ENCODE results near the gene PTPRN2.

Gene PTPRN2

DNA sequence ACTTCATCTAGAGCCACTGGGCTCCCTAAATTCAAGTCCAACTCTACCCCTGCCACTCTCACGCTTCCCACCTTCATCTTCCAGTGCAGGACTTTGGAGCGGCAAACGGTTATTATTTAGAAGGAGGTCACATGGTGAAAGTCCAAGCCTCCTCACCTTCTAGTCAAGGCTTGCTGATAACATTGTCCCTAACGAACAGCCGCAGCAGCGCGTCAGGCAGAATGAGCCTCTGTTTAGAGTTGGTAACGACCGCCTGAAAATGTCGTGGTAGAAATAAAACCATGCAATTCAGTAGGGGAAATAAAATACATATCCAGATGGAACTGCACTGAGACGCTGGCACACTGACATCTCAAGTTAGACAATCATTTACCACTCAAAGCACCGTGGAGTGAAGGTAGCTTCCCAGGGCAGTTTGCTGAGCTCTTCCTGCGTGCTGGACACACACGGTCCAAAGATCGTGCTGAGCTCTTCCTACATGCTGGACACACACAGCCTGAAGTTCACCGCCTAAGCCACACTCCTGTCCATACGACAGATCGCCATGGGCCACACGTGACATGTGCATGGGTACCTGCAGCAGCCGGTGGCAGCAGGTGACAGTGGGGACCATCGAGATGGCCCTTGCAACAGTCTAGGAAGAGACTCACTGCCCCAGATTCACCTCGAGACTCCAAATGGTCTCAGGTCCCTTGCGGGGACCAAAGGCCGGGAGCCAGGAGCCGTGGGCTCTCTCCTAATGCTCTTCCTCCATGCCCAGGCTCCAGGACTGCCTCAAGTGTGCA, 323.5 kb downstream of the PTPRN2 start:
- DNase-seq = no peak
- no peaks in the 10 kb centered on the region for H3K9me3 Mint-ChIP-seq
- no peak for TF ChIP-seq CTCF (IDR thresholded peaks at IDR 0.05)
- H3K36me3 Mint-ChIP-seq (ENCODE audit: low read depth) = no peaks in the 10 kb centered on the region
- no peaks in the 10 kb centered on the region for H3K4me1 Mint-ChIP-seq
- H3K27ac Mint-ChIP-seq = peak overlapping the region; percentile 70
- H3K4me3 Mint-ChIP-seq = no peak overlapping the region
- H3K27me3 Mint-ChIP-seq (ENCODE audit: low read depth, poor library complexity) = peaks cover 4% of the 10 kb centered on the region

- DNase-seq = no peak
- Mint-ChIP-seq H3K9me3 (no peaks in the 10 kb centered on the region), H3K4me3 (no peak overlapping the region), H3K4me1 (no peaks in the 10 kb centered on the region), H3K27me3 (ENCODE audit: low read depth, poor library complexity) (peaks cover 3% of the 10 kb centered on the region), H3K36me3 (ENCODE audit: low read depth) (no peaks in the 10 kb centered on the region), H3K27ac (no peak overlapping the region)
- TF ChIP-seq CTCF (IDR thresholded peaks at IDR 0.05) = no peak
Measured at GRCh38 chr7:158263110-158263963, 324.3 kb downstream of the PTPRN2 start.

DNA sequence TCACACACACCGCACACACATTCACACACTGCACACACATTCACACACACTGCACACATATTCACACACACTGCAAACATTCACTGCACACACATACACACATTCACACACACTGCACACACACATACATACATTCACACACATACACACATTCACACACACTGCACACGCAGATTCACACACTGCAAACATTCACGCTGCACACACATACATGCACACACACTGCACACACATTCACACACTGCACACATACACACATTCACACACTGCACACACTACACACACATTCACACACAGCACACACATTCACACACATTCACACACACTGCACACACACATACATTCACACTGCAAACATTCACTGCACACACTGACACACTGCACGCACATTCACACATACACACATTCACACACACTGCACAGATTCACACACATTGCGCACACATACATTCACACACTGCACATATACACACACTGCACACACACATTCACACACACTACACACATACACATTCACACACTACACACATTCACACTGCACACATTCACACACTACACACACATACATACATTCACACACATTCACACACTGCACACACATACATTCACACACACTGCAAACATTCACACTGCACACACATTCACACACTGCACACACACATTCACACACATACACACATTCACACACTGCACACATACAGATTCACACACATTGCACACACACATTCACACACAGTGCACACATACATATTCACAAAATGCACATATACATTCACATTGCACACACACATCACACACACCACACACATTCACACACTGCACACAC, 325.1 kb downstream of the PTPRN2 start:
- TF ChIP-seq CTCF (IDR thresholded peaks at IDR 0.05) = no peak
- H3K27me3 Mint-ChIP-seq (ENCODE audit: low read depth, poor library complexity) = peaks cover 3% of the 10 kb centered on the region
- DNase-seq = no peak
- no peaks in the 10 kb centered on the region for H3K9me3 Mint-ChIP-seq
- H3K4me1 Mint-ChIP-seq = no peaks in the 10 kb centered on the region
- no peak overlapping the region for H3K27ac Mint-ChIP-seq
- no peak overlapping the region for H3K4me3 Mint-ChIP-seq
- H3K36me3 Mint-ChIP-seq (ENCODE audit: low read depth) = no peaks in the 10 kb centered on the region

DNA sequence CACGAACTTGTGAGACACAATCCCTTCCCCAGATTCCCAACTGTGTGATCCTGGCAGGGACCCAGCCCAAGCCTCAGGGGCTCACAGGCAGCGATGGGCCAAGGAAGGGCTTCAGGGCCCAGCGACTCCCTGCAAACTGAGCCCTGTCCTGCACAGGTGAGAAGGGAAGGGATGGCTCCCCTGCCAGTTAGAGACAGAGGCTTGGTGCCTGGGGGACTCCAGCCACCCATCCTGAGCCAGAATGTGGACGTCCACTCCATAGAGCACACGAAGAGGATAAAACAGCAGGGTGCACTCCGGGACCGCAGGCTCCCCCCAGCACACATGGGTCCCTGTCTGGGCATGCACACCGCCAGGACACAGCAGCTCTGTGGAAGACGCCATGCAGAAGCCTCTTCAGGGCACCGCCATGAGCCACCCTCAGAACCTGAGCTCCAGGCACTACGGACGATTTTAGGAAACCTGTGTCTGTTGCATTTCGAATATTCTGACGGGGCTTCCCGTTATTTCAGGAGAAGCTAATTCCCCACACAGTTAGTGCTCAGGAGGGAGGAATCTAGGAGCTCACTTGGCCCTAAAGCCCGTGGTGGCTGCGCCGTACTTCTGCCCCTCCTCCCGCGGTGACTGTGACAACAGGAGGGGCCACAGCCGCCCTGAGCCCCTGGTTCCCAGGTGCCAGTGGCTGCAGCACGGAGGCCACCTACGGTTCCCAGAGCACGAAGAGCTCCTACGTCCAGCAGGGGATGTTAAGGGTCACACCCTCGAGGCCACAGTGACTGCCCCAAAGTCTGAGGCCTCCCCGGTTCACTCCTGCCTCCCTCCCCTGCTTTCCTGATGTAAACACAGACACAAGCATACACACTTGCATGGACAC, 326.0 kb downstream of the PTPRN2 start:
- Mint-ChIP-seq H3K27ac (peak overlapping the region; percentile 17), H3K4me3 (no peak overlapping the region), H3K4me1 (no peaks in the 10 kb centered on the region), H3K36me3 (ENCODE audit: low read depth) (no peaks in the 10 kb centered on the region), H3K9me3 (no peaks in the 10 kb centered on the region), H3K27me3 (ENCODE audit: low read depth, poor library complexity) (peaks cover 3% of the 10 kb centered on the region)
- no peak for DNase-seq
- TF ChIP-seq CTCF (IDR thresholded peaks at IDR 0.05) = no peak

Data from nephron progenitor cell (in vitro differentiated cells).